Raji (cell line): ENCODE data around the gene TSC22D1.

Source experiments
- POLR2A ChIP-seq: IDR thresholded peaks from 2 replicates; pipeline ENCODE4 v1.6.1; 2011; ENCODE audit warnings: low read depth, low read length, control low read depth; ENCODE audit not compliant: insufficient read depth

The TSC22D1 gene

DNA sequence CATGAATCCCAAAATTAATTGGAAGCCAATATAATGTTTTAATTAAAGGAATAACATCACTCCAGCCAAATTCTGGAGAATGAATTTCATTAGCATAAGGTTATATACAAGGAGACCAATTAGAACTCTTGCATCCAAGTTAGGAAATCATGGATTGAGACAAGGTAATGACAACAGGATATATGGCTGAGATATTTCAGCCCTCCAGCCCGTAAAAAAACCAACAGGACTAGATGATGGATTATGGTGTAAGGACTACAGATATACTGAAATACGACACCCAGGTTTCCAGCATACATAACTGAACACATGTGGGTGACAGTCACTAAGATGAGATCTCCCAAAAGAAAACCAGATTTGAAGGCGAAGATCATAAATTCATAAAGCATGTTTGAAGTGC, 56.5 kb downstream of the TSC22D1 start:
- no peak for TF ChIP-seq POLR2A

DNA sequence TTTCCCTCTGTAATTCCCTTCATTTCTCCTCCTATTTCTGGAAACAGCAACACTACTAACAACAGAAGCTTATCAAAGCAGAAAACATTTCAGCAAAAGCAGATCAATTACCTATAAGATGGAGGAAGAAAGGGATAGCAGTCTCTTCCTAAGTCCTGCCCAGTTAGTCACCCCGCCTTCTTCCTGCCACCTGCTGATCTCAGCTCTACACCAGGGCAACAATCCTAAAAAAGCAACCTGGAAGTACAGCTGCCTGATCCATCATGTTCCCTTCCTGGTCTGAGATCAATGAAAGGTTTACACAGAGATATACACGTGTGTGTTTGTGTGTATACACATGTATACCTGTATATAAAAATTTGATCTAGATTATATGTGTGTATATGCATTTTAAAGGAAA, 59.4 kb downstream of the TSC22D1 start:
- no peak for TF ChIP-seq POLR2A

- no peak for TF ChIP-seq POLR2A
Observed at GRCh38 chr13:44514278-44514677, 61.9 kb downstream of the TSC22D1 start.

DNA sequence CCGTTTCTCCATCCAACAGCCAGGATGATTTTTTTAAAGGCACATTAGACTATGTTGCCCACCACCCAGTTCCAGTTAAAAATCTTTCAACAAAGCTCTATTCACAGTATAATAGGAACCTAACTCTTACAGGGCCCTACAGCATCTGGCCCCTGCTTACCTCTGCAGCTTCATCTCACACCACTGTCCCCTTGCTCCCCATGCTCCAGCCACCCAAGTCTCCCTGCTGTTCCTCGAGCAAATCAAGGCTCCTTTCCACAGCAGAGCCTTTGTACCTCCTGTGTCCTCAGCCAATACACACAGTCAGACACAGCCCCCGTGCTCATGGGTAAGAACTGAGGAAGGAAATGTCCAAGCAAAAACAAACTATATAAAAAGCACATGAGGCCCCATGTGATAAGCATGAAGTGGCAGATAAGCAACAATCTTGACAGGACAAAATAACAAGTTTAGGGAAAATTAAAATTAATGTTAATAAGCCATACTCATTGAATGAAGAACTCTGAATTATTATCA, 67.5 kb downstream of the TSC22D1 start:
- no peak for TF ChIP-seq POLR2A

DNA sequence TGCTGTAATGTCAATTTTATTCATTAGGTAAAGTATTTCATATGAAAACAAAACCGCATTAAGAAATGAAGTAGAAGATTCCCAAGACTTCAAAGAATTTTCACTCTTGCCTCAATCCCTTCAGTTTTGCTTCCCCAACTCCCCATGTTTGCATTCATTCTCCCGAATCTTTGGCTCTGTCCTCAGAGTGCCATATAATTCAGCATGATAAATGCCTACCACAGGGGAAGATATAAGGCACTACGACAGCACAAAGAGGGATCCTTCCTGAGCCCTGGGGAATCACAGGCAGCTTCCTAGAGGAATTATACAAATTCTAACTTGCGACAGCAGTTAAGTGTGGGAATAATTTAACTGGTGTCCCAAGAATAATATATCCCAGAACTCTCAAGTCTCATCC, 68.5 kb downstream of the TSC22D1 start:
- no peak for TF ChIP-seq POLR2A

GRCh38 chr13:44506719-44507118, 69.4 kb downstream of the TSC22D1 start:
- TF ChIP-seq POLR2A: no peak

DNA sequence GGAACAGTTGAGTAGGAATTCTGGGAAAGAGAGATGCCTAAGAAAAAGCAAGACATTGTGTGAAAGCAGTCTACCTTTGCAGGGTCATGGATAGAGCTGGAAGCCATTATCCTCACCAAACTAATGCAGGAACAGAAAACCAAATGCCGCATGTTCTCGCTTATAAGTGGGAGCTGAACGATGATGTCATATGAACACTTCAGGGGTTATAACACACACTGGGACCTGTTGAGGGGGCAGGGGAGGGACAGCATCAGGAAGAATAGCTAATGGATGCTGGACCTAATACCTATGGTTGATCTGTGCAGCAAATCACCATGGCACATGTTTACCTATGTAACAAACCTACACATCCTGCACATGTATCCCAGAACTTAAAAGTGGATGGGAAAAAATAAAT, 69.9 kb downstream of the TSC22D1 start:
- TF ChIP-seq POLR2A: no peak

DNA sequence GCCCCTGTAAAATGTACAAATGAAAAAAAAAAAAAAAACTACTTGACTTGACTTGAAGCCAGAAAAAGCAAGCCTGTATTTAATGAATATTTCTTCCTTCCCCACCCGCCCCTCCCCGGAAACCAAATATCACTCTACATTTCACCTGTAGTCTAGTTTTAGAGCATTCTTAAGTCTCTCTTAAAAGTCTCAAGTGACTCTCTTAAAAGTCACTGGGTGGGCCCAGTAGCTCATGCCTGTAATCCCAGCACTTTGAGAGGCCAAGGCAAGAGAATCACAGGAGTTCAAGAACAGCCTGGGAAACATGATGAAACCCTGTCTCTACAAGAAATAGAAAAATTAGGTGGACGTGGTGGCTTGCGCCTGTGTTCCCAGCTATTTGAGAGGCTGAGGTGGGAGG, 72.0 kb downstream of the TSC22D1 start:
- no peak for TF ChIP-seq POLR2A

DNA sequence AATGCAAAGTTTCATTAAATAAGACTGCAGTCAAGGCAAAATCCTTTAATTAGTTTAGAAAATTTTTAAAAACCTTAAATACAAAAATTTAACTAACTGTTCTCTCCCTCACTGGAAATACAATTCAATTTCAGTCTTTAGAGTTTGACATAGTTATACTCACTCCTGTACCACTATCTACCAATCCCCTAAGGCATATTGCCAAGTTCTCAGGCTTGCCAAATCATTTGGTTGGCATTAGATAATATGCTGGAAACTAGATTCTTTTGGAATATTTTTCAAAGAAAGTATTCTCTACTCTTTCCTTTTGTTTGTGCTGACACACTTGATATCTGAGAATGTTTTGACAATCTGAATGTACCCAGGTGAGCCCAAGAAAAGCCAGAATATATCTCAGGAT, 77.2 kb downstream of the TSC22D1 start:
- TF ChIP-seq POLR2A: no peak

DNA sequence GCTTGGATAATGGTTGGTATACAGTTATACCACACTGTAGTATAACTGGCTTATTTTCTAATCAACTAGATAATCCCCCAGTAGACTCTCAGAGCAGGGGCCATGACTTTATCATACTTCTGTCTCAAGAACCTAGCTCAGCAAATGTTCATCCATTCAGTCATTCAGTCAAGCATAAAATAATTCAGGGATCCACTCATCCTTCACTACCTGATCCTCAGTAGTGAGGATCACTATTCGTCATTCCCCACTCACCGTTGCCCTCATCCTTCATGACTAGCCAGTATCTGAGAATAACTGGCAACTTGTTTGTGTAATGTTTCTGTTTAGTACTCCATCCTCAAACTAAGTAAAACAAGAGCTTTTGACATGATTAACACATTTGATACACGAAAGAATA, 77.6 kb downstream of the TSC22D1 start:
- no peak for TF ChIP-seq POLR2A

GRCh38 chr13:44497801-44498200, 78.3 kb downstream of the TSC22D1 start:
- no peak for TF ChIP-seq POLR2A

GRCh38 chr13:44493213-44493812, 82.8 kb downstream of the TSC22D1 start:
- TF ChIP-seq POLR2A: no peak

- TF ChIP-seq POLR2A: no peak
Observed at GRCh38 chr13:44489751-44490150, 86.4 kb downstream of the TSC22D1 start.

DNA sequence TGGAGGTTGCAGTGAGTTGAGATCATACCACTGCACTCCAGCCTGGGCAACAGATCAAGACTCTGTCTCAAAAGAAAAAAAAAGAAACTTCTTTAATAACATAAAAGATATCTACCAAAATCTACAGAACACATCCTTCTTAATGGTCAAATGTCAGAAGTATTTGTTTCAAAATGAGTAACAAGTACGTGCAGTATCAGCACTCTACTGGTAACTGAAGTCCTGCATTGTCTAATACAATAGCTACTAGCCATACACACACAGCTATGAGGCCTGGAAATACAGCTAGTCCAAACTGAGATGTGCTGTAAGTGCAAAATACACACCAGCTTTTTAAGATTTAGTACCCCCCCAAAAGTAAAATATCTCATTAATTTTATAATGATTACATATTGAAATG, 88.1 kb downstream of the TSC22D1 start:
- TF ChIP-seq POLR2A: no peak

DNA sequence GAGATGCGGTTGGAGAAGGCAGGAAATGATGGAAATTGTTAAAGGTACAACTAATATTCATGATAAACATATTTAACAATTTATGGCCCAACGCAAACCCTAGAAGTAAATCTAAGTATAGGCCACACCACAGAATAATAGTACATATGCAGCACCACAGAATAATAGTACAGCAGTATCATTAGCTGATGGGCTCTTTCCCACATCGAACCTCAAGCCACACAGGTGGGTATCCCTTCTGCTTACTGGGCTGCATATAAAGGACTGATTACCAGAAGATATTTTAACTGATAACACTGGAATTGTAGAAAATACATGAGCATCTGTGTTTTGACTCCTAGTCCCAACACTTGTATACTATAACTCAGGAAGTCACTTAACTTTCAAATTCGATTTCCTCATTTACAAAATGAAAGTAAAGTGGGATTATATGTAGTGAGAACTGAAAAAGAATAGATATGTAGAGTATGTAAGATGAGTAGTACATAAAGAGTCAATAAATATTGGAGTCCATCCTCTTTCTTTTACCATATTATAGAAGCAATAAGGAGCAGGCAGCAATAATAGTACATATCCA, 91.5 kb downstream of the TSC22D1 start:
- TF ChIP-seq POLR2A: no peak

- no peak for TF ChIP-seq POLR2A
Observed at GRCh38 chr13:44474122-44474910, 101.8 kb downstream of the TSC22D1 start.
